Upper lobe of left lung (tissue), 6 donors: Measurements from ENCODE around the gene VWA8. TPM values are rescaled to one million over a fixed set of nuclear protein-coding genes. Genes with fewer than 3 reads are reported as not detected.

Experiments used
- ATAC-seq, 2 donors: fragments of 200-7000 bp; cut with Tn5 transposase; one replicate each; pipeline ENCODE4 v1.9.1; 2022; ENCODE audit warnings: mild to moderate bottlenecking in 2 of 2, moderate library complexity in 2 of 2; ENCODE audit not compliant: low FRiP score in 2 of 2
- DNase-seq, 2 donors: peaks; one replicate each; pipeline ENCODE4 v3.0.0-alpha.2; 2019 to 2020
- H3K27ac ChIP-seq, 4 donors: fragments of 200-600 bp; sonication (generic); one replicate each; pipeline ENCODE4 v1.5.1; 2016 to 2019
- H3K27me3 ChIP-seq, 4 donors: fragments of 200-600 bp; sonication (generic); one replicate each; pipeline ENCODE4 v1.5.1; 2017 to 2019
- H3K36me3 ChIP-seq, 4 donors: fragments of 200-600 bp; sonication (generic); one replicate each; pipeline ENCODE4 v1.5.1; 2016 to 2019
- H3K4me1 ChIP-seq, 4 donors: fragments of 200-600 bp; sonication (generic); one replicate each; pipeline ENCODE4 v1.5.1; 2018 to 2019
- H3K4me3 ChIP-seq, 4 donors: fragments of 200-600 bp; sonication (generic); one replicate each; pipeline ENCODE4 v1.5.1; 2017 to 2019; ENCODE audit warnings: mild to moderate bottlenecking in 2 of 4, moderate library complexity in 1 of 4
- H3K9me3 ChIP-seq, 4 donors: fragments of 200-600 bp; sonication (generic); one replicate each; pipeline ENCODE4 v1.5.1; 2018 to 2019
- EP300 ChIP-seq, 4 donors: sonication (generic); formaldehyde crosslinking; IDR thresholded peaks; one replicate each; pipeline ENCODE4 v1.5.1; 2017; ENCODE audit warnings: antibody characterized with exemption in 4 of 4, control low read depth in 2 of 4
- POLR2A ChIP-seq, 4 donors: fragments of 450-650 bp; IDR thresholded peaks; one replicate each; pipeline ENCODE4 v1.5.1; 2016 to 2017; ENCODE audit warnings: antibody characterized with exemption in 4 of 4, mild to moderate bottlenecking in 2 of 4
- POLR2AphosphoS5 ChIP-seq, 2 donors: sonication (generic); formaldehyde crosslinking; IDR thresholded peaks; one replicate each; pipeline ENCODE4 v1.5.1; 2017; ENCODE audit warnings: antibody characterized with exemption in 2 of 2
- WGBS, 2 donors: methylation state at CpG; one replicate each; pipeline ENCODE4 v1.1.5; 2017 to 2018; 5-methylcytosine and 5-hydroxymethylcytosine counted together
- total RNA-seq, 6 donors: library from RNA; depleted of rRNA in 4 of 6; stranded (reverse); fragments of >200 nt in 4 of 6; gene quantifications; one replicate each; pipeline versions ENCODE4 v1.1.0 to v1.2.1, GENCODE V29; 2016 to 2021
- TF ChIP-seq, protein P1 (sequence below), 6 experiments: fragments of 450-650 bp in 4 of 6; fragments of 200-600 bp in 2 of 6; sonication (generic) in 2 of 6; IDR thresholded peaks; one replicate each; pipeline ENCODE4 v1.5.1; 2016 to 2019; ENCODE audit warnings: antibody characterized with exemption in 6 of 6
- donor health status: DM: no; HTN: no; CAD: no; lungs with moderate emphysema.
- donor health status: DM: no; HTN: yes; CAD: no; lungs with severe emphysema.

VWA8 gene
- total RNA-seq, 6 donors from 2014 or later: 15.0 to 39.8 (median 16.9) TPM

DNA sequence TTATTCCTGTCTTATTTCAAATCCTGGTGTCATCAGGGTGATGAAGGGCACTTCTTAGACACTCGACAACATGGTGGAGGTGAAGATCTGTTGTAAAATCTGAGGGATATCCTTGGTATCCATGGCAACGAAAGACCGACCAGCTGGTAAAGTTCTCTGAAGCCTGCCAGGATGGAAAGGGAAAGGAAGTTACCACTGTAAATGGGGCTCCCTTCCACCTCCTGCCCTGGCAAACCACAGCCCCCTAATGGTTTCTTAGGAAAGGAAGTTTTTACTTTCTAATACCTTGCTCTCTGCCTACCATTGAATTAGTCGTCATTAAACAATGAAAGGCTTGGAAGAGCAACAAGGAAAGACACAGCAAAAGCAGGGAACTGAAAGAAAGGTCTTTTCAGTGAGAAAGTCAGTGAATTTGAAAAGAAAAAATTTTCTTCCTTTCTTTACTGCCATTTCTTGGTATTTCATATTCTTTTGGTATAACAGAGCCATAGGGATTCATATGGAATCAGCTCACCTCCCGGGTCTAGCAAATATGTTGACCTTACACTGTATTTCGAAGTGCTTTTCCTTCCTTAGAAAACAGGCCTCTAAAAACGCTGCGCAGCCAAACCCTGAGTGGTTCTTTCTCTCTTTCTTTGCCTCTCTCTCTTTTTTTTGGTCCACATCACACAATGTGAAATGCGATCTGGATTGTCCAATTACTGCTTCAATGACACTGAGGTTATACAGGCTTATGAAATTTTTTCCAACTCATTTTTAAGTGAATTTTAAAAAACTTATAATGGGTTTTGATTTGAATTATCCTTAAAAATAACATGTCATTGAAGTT, 392.6 kb downstream of the VWA8 start:
- TF ChIP-seq EP300 (IDR thresholded peaks at IDR 0.05) (no peak), POLR2A (IDR thresholded peaks at IDR 0.05) (no peak), POLR2AphosphoS5 (IDR thresholded peaks at IDR 0.05) (no peak)
- TF ChIP-seq, protein P1, sequence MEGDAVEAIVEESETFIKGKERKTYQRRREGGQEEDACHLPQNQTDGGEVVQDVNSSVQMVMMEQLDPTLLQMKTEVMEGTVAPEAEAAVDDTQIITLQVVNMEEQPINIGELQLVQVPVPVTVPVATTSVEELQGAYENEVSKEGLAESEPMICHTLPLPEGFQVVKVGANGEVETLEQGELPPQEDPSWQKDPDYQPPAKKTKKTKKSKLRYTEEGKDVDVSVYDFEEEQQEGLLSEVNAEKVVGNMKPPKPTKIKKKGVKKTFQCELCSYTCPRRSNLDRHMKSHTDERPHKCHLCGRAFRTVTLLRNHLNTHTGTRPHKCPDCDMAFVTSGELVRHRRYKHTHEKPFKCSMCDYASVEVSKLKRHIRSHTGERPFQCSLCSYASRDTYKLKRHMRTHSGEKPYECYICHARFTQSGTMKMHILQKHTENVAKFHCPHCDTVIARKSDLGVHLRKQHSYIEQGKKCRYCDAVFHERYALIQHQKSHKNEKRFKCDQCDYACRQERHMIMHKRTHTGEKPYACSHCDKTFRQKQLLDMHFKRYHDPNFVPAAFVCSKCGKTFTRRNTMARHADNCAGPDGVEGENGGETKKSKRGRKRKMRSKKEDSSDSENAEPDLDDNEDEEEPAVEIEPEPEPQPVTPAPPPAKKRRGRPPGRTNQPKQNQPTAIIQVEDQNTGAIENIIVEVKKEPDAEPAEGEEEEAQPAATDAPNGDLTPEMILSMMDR (IDR thresholded peaks at IDR 0.05): no peak
- peaks cover 10 to 17% (median 13%) of the 10 kb centered on the region in 4 donors for H3K4me1 ChIP-seq
- H3K4me3 ChIP-seq: no peak overlapping the region
- no peaks in the 10 kb centered on the region for H3K27me3 ChIP-seq
- no peaks in the 10 kb centered on the region for H3K36me3 ChIP-seq
- ATAC-seq: no peak
- no peak for DNase-seq
- H3K27ac ChIP-seq: no peak overlapping the region
- 85 to 88% methylated on average over 9 of the region's 9 CpGs for WGBS, 2 donors
- no peaks in the 10 kb centered on the region for H3K9me3 ChIP-seq

GRCh38 chr13:41567363-41567762, 393.5 kb downstream of the VWA8 start:
- peaks cover 20 to 27% (median 23%) of the 10 kb centered on the region in 4 donors for H3K4me1 ChIP-seq
- H3K4me3 ChIP-seq: no peak overlapping the region
- no peaks in the 10 kb centered on the region for H3K9me3 ChIP-seq
- DNase-seq (no peak), ATAC-seq (no peak)
- no peak for TF ChIP-seq POLR2AphosphoS5 (IDR thresholded peaks at IDR 0.05)
- TF ChIP-seq POLR2A (IDR thresholded peaks at IDR 0.05): no peak
- TF ChIP-seq, protein P1 (IDR thresholded peaks at IDR 0.05): no peak
- no peak for TF ChIP-seq EP300 (IDR thresholded peaks at IDR 0.05)
- no peaks in the 10 kb centered on the region for H3K36me3 ChIP-seq
- no peak overlapping the region for H3K27ac ChIP-seq
- no peaks in the 10 kb centered on the region for H3K27me3 ChIP-seq
- 85 to 86% methylated on average over 2 of the region's 2 CpGs for WGBS, 2 donors

DNA sequence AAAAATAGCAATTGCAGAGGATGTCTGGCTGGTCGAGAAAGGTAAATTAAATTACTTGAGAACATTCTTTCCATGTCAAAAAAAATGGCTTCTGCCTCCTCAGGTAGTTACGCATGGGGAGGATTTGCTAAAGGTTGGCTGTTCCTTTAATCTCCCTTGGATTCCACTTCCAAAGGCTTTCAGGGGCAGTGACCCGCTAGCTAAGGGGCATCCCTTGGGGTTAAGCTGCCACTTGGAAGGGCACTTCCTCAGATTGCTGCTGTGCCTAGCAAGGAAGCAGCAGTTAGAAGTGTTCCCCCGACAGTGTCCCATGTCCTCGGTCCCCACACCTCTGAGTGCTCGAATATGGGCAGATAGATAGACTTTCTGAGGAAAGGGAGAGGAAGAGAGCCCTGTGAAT, 395.1 kb downstream of the VWA8 start:
- Histone ChIP-seq H3K4me3 (no peak overlapping the region), H3K27me3 (no peaks in the 10 kb centered on the region), H3K9me3 (no peaks in the 10 kb centered on the region), H3K4me1 (peaks cover 29 to 38% (median 35%) of the 10 kb centered on the region in 4 donors), H3K27ac (no peak overlapping the region), H3K36me3 (no peaks in the 10 kb centered on the region)
- 89 to 91% methylated on average over 6 of the region's 6 CpGs for WGBS, 2 donors
- DNase-seq (no peak), ATAC-seq (no peak)
- TF ChIP-seq POLR2AphosphoS5 (IDR thresholded peaks at IDR 0.05) (no peak), EP300 (IDR thresholded peaks at IDR 0.05) (no peak), POLR2A (IDR thresholded peaks at IDR 0.05) (no peak)
- TF ChIP-seq, protein P1 (IDR thresholded peaks at IDR 0.05): no peak

GRCh38 chr13:41565216-41565615, 395.7 kb downstream of the VWA8 start:
- 46 to 54% methylated on average over 3 of the region's 3 CpGs for WGBS, 2 donors
- ATAC-seq: no peak
- no peak for DNase-seq
- H3K27me3 ChIP-seq: no peaks in the 10 kb centered on the region
- no peaks in the 10 kb centered on the region for H3K36me3 ChIP-seq
- peak overlapping the region in 2 of 4 donors; percentile 30 to 35 for H3K27ac ChIP-seq
- H3K4me1 ChIP-seq: peaks cover 29 to 38% (median 35%) of the 10 kb centered on the region in 4 donors
- no peak overlapping the region for H3K4me3 ChIP-seq
- no peak for TF ChIP-seq EP300 (IDR thresholded peaks at IDR 0.05)
- TF ChIP-seq, protein P1 (IDR thresholded peaks at IDR 0.05): no peak
- TF ChIP-seq POLR2AphosphoS5 (IDR thresholded peaks at IDR 0.05): no peak
- no peak for TF ChIP-seq POLR2A (IDR thresholded peaks at IDR 0.05)
- H3K9me3 ChIP-seq: no peaks in the 10 kb centered on the region
